ENCODE measurements around the gene DCAF12. TPM values are rescaled to one million over a fixed set of nuclear protein-coding genes. Genes with fewer than 3 reads are reported as not detected.
A peak's percentile ranks its signal among the peaks of the same experiment; 100 is the strongest.

DCAF12 gene
- total and polyA plus RNA-seq, 2 of the 13 experiments (the other 11 are each of a cell fraction or from before 2014, with no cell fraction given) = 26.8 to 37.4 TPM

- TF ChIP-seq AKNA (CRISPR knock-in tag; IDR thresholded peaks at IDR 0.05; ENCODE audit: borderline replicate concordance) (0 out of 2 replicates have a peak, but pooled peaks have one; percentile 40), TRIM24 (CRISPR knock-in tag; IDR thresholded peaks at IDR 0.05) (no peak), ZNF160 (CRISPR knock-in tag; IDR thresholded peaks at IDR 0.05) (no peak; the same call in 1 of the 2 replicates), ZBTB33 (CRISPR knock-in tag; IDR thresholded peaks at IDR 0.05) (peak; percentile 17; the same call in 1 of the 2 replicates), HHEX (CRISPR knock-in tag; IDR thresholded peaks at IDR 0.05) (no peak), NR2F2 (IDR thresholded peaks at IDR 0.05; ENCODE audit: borderline replicate concordance, low read depth) (peak; percentile 15; the same call in 1 of the 2 replicates), GTF3A (CRISPR knock-in tag; conservative IDR thresholded peaks at IDR 0.05) (0 out of 2 replicates have a peak, but pooled peaks have one; percentile 77), ZNF263 (CRISPR knock-in tag; IDR thresholded peaks at IDR 0.05) (0 out of 2 replicates have a peak, but pooled peaks have one; percentile 30), ZFP41 (CRISPR knock-in tag; IDR thresholded peaks at IDR 0.05; ENCODE audit: borderline replicate concordance) (peak; percentile 57; the same call in 1 of the 2 replicates), PBX2 (CRISPR knock-in tag; IDR thresholded peaks at IDR 0.05) (no peak), FOXA3 (CRISPR knock-in tag; IDR thresholded peaks at IDR 0.05) (peak; percentile 15; the same call in 1 of the 2 replicates), CENPX (CRISPR knock-in tag; IDR thresholded peaks at IDR 0.05) (no peak), GLMP (CRISPR knock-in tag; IDR thresholded peaks at IDR 0.05; ENCODE audit: borderline replicate concordance) (no peak), ZNF790 (CRISPR knock-in tag; IDR thresholded peaks at IDR 0.05; ENCODE audit: borderline replicate concordance) (peak; percentile 60; the same call in 1 of the 2 replicates), CTCF (CRISPR knock-in tag; IDR thresholded peaks at IDR 0.05) (peak; percentile 22; the same call in 1 of the 2 replicates)
Observed at GRCh38 chr9:34048727-34049629, 77.5 kb downstream of the DCAF12 start, which contains the start of gene UBAP2 (continued).
